HS-27A (cell line): ENCODE results near the gene POLRMT.
A peak's percentile ranks its signal among the peaks of the same experiment; 100 is the strongest.

Experiments used
- DNase-seq: peaks from one replicate; pipeline ENCODE4 v3.0.0-alpha.2; 2012; ENCODE audit warnings: low read depth, missing footprints

The POLRMT gene

GRCh38 chr19:577439-578392 lies 55.6 kb downstream of the POLRMT start:
- DNase-seq: no peak

- DNase-seq: no peak
These were observed 56.4 kb downstream of the POLRMT start for GRCh38 chr19:576768-577438.

GRCh38 chr19:575527-576506 lies 57.5 kb downstream of the POLRMT start:
- DNase-seq: no peak

GRCh38 chr19:574658-575526 lies 58.4 kb downstream of the POLRMT start:
- DNase-seq: no peak

GRCh38 chr19:573519-573825 lies 59.9 kb downstream of the POLRMT start:
- no peak for DNase-seq

DNA sequence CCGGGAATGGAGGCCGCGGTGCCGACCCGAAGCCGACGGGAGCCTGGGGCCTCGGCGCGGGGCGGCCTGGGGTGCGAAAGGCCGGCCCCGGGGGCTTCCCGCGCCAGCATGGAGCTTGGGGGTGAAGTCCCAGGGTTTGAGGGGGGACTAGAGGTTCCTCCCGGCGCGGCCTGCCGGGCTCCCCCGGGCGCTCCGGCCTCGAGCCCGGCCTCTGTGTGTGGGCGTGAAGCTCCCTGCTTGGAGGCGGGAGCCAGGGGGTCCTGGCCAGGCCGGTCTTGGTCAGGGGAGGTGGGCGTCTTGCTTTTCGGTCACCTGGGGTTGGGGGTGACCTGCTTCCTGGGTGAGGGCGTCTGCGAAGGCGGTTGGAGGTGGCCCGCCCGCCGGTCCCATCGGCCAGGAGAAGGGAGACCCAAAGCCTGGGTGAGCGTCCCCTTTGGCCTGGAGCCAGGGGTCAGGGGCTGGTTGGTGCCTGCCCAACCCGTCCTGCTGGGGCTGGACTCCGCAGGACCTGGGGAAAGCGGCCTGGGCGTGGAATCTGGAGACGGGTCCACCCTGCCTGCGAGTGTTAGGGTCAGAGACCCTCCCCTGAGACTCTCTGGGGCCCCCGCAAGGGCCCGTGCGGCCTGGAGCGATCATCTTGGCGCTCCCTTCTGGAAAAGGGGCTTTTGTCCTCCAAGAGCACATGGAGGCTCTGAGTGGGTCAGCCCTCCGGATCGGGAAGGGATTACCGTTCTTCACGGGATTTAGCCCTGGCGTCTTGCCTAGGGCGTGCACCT lies 60.4 kb downstream of the POLRMT start:
- no peak for DNase-seq

GRCh38 chr19:572140-572742 lies 61.1 kb downstream of the POLRMT start, which contains the start of gene BSG:
Gene BSG (plus strand): TSS chr19:572596. CDS start chr19:572635, 39 bp downstream.
- peak; percentile 81 for DNase-seq

DNA sequence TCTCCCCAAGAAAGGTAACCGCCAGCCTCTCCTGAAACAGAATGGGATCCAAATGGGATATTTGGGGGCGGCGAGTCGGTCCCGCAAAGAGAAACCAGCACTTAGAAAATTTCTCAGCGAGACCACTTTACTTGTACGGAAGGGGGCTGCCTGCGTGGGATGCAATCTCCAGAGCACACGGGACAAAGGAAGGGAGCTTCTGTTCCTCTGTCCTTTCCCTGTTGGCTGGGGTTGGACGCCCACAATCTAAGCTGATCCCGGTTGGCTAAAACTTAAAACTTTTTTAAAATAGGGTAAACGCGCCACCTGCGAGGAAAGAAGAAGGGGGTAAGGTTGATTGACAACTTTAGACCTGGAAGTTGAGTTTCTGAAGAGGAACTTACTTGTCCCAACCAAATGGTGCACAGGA lies 61.8 kb downstream of the POLRMT start:
- DNase-seq: peak; percentile 17

DNA sequence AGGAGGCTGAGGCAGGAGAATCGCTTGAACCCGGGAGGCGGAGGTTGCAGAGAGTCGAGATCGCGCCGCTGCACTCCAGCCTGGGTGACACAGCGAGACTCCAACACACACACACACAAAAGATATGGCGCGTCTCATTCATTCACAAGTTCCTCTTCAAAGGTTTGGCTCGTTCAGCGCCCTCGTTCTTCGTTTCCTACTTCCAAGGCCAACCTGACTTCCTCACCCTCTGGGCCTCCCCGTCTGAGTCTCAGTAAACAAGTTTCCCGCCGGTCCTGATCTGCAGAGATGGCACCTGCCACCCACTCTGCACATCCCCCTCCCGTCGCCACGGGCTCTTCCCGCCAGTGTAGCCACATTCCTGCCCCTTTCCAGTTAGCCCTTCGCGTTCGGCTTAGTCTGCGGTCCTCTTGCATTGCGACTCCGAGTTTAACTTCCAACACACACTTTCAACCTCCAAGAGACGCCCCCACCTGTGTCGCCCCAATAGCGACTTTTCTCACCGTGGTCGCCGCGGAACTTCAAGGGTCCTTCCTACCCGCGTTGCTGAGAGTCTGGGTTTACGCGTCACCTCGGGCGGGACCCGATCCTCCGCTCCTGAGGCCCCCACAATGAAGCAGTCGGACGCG lies 62.3 kb downstream of the POLRMT start:
- DNase-seq: no peak

GRCh38 chr19:570251-570686 lies 63.1 kb downstream of the POLRMT start:
- DNase-seq: no peak

- DNase-seq: no peak
These were observed 65.9 kb downstream of the POLRMT start for GRCh38 chr19:567296-567900.
